Endothelial cell of hepatic sinusoid (primary cell): ENCODE results near the gene CDKL4.
"Not testable (repeated sequence)": the region's sequence is repeated elsewhere in the genome, so short reads cannot be mapped to it uniquely, and the experiment has no call there.

ENCODE experiments used
- in situ Hi-C: cut with HindIII; loops from 2 replicates; pipeline ENCODE4 v1.10.0; 2017; ENCODE audit warnings: low sequenced_read_pairs

CDKL4 gene

GRCh38 chr2:39234754-39235153 lies 9.0 kb downstream of the CDKL4 start:
- in situ Hi-C loops = no loop called here

- in situ Hi-C loops = no loop called here
These were observed 11.6 kb downstream of the CDKL4 start for GRCh38 chr2:39232141-39232540.

DNA sequence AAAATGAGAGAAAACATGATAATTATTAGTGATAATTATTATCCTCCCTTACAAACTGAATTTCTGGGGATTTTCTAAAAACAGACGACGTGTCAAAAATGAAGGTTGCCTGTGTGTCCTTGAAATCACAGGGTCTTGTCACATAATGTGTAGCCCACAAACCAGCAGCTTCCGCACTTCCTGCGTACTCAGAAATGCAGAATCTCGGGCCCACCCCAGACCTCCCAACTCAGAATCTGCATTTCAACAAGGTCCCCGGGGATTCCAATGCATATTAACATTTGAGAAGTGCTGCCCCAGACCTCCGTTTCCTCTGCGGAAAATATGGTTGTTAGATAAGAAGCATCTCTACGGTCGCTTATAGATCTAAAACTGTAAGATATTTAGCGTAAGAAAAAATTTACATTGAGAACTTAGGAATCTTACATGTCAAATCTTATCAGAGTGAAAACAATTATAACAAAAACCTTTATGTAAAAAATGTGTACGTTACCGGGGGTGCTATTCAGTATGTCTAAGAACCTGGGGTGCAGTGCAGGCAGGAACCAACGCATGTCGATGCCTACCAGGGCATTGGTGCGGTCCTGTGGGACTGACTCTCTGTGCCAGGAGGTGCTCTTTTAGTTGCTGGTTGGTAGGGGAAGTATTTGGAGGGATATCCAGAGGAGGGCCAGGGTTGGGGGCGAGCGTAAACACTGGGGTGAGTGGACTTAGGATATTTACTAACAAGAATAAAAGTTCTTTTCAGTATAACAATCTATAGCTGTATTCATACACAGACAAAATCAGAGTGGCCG lies 15.2 kb downstream of the CDKL4 start:
- in situ Hi-C loops = no loop called here

GRCh38 chr2:39227628-39228412 lies 15.9 kb downstream of the CDKL4 start:
- in situ Hi-C loops = no loop called here

DNA sequence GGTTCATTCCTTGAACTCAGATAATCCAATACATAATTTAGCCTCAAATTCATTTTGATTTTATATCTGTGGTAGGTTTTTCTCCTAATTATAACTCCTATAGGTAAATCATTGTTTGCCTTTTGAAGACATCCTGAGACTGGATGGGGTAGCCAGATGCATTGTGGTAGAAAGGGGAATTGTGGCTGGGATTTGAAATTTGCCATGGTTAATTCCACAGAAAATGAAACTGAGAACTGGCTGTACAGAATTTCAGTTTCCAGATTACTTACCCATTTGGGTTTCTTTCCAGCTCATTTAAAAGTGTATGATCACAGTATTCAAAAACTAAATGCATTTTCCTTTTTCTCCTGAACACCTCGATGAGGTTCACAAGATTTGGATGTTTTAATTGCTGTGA lies 18.2 kb downstream of the CDKL4 start:
- in situ Hi-C loops = no loop called here

DNA sequence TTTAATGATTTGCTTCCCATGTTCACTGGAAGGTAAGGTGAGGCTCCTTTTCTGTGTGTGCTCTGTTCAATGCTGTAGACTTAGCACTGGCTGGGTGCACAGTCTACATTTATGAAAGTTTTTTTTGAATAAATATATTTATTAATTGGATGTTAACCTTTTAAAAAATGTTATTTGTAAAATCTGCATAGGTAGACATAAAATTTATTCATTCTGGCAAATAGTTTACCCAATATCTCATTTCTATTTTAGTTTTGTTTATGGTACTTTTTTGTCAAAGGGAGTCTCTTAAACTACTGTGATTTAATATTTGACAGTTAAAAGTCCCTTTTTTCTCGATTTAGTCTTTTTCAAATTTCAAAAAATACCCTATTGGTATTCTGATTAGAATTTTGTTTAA lies 19.9 kb downstream of the CDKL4 start:
- in situ Hi-C loops = loop anchor here (25.0 kb wide), 1 partner anchor 287 kb away; no protein-coding TSS in a partner anchor

DNA sequence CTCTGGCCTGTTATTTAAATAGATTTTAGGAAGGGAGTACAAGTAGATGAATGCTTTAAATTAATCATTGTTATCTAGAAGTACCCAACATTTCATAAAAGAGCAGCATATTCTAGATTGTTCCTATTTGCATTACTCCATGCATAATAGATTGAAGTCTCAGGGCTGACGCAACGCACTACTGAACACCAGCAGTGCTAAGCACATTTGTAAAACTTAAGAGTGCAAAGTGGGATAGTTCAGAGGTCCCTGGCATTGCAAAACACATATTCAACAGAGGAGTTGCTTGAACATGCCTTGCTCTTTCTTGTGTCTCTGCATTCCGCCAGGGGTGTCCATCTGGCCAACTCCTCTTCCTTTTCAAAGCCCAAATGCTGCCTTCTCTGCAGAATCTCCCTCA lies 22.3 kb downstream of the CDKL4 start:
- in situ Hi-C loops = loop anchor here (25.0 kb wide), 1 partner anchor 284 kb away; no protein-coding TSS in a partner anchor

GRCh38 chr2:39220136-39220535 lies 23.6 kb downstream of the CDKL4 start:
- in situ Hi-C loops = loop anchor here (25.0 kb wide), 1 partner anchor 283 kb away; no protein-coding TSS in a partner anchor

- in situ Hi-C loops = loop anchor here (5.0 to 25.0 kb wide), 2 partner anchors 141 to 281 kb away; no protein-coding TSS in a partner anchor
These were observed 25.4 kb downstream of the CDKL4 start for GRCh38 chr2:39218391-39218790.

DNA sequence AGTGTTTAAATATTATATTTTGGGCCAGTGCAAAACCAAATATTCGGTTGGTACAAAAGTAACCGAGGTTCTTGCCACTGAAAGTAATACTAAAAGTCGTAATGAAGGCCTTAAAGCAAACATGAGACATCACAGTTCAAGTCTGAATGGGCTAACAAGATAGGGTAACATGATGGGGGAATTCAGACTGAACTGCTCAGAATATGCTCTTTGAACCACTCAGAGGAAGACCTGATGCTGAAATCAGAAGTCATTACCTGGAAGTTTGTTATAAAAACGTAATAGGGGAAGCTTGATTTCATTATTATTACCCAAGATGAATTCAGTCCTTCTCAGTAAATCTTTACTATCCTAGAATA lies 26.6 kb downstream of the CDKL4 start:
- in situ Hi-C loops = loop anchor here (5.0 to 25.0 kb wide), 2 partner anchors 140 to 280 kb away; no protein-coding TSS in a partner anchor

GRCh38 chr2:39216346-39217191 lies 27.2 kb downstream of the CDKL4 start:
- in situ Hi-C loops = loop anchor here (5.0 to 25.0 kb wide), 2 partner anchors 139 to 279 kb away; no protein-coding TSS in a partner anchor

GRCh38 chr2:39215545-39215944 lies 28.2 kb downstream of the CDKL4 start:
- in situ Hi-C loops = loop anchor here (5.0 to 25.0 kb wide), 2 partner anchors 138 to 278 kb away; no protein-coding TSS in a partner anchor

- in situ Hi-C loops = loop anchor here (25.0 kb wide), 1 partner anchor 276 kb away; no protein-coding TSS in a partner anchor
These were observed 30.8 kb downstream of the CDKL4 start for GRCh38 chr2:39213015-39213414.

GRCh38 chr2:39210846-39211245 lies 32.9 kb downstream of the CDKL4 start:
- in situ Hi-C loops = loop anchor here (25.0 kb wide), 1 partner anchor 274 kb away; no protein-coding TSS in a partner anchor

- in situ Hi-C loops = loop anchor here (25.0 kb wide), 1 partner anchor 266 kb away; no protein-coding TSS in a partner anchor
These were observed 40.4 kb downstream of the CDKL4 start for GRCh38 chr2:39203382-39203781.

DNA sequence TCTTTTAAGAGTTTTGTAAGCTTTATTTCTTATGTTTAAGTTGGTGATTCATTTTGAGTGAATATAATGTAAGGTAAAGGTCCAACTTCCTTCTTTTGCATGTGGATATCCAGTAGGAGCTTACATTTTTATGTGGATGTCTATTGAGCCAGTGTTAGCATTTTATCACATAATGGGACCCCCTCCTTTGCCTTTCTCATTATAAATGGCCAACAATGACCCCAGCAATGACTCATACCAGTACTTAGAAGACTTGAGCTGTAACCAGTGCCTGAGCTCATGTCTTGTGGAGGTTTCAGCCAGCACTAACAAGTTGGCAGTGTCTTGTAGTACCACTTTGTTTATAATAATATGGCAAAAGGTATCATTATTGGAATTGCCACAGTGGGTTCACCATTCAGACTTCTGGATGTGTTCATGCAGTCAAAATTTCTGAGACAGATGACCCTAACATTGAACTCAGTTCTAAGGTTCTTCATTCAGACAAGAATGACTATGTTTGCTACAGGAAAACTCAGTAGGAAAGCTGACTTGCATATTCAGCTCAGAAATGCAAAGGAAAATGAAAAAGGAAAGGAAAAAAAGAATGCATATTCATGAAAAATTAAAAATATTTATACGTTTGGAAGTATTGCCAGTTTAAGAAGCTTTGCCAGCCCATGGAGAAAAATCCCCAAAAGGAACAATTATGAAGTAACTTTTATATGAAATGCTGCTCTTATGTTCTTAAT lies 41.0 kb downstream of the CDKL4 start:
- in situ Hi-C loops = loop anchor here (25.0 kb wide), 1 partner anchor 266 kb away; no protein-coding TSS in a partner anchor

GRCh38 chr2:39197003-39197402 lies 46.8 kb downstream of the CDKL4 start:
- in situ Hi-C loops = not testable (repeated sequence)

DNA sequence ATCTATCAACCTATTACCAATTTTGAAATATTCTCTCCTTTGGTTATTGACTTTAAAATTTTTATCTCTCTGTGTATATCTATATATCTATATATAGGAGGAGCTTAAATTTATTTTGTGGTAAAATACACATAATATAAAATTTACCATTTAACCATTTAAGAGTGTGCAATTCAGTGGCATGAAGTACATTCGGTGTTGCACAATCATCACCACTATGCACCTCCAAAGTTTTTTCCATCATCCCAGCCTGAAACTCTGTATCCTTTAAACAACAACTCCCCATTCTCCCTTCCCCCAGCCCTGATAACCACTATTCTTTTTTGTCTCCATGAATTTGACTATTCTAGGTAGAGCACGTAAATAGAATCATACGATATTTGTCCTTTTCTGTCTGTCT lies 49.1 kb downstream of the CDKL4 start:
- in situ Hi-C loops = no loop called here

GRCh38 chr2:39188960-39189494 lies 54.7 kb downstream of the CDKL4 start:
- in situ Hi-C loops = no loop called here
